GM12878 (cell line): ENCODE measurements around the gene LONRF2. TPM values are rescaled to one million over a fixed set of nuclear protein-coding genes. Genes with fewer than 3 reads are reported as not detected.

Experiments
- ATAC-seq: fragments of 200-7000 bp; cut with Tn5 transposase; 3 replicates; pipeline ENCODE4 v1.9.1; 2020; ENCODE audit warnings: mild to moderate bottlenecking, moderate library complexity
- BruUV-seq: library from RNA; stranded (reverse); fragments of 400-500 nt; replicated peaks from 2 replicates; lab custom pipeline; 2021; lab: Mats Ljungman, UMichigan
- CTCF ChIA-PET: fragments of 300-600 bp; sonication (Branson Sonifier 250); formaldehyde crosslinking; extraction: SDS; loops from one replicate; lab custom pipeline; 2021; ENCODE audit warnings: inconsistent platforms; lab: Yijun Ruan, JAX
- POLR2A ChIA-PET: fragments of 350-600 bp; formaldehyde crosslinking; extraction: SDS; loops from one replicate; lab custom pipeline; 2021; ENCODE audit warnings: inconsistent platforms; lab: Charles Lee
- RAD21 ChIA-PET: fragments of 300-600 bp; sonication (Branson Sonifier 250); formaldehyde crosslinking; loops from one replicate; lab custom pipeline; 2023; ENCODE audit warnings: antibody characterized with exemption; ENCODE audit not compliant: unreplicated experiment; lab: Charles Lee
- SMC1A ChIA-PET: fragments of 300-600 bp; sonication (Branson Sonifier 250); formaldehyde crosslinking; loops from one replicate; lab custom pipeline; 2023; ENCODE audit not compliant: unreplicated experiment, uncharacterized antibody; lab: Charles Lee
- DNase-seq: peaks from one replicate; pipeline ENCODE4 v3.0.0-alpha.2; 2011; ENCODE audit warnings: low read depth, low spot score
- FAIRE-seq: peaks from 3 replicates; lab custom pipeline; 2011; peaks lifted over from hg19 to GRCh38; lab: Jason Lieb, UNC
- H2AFZ ChIP-seq: 2 replicates; pipeline ENCODE4 v1.6.0; 2011; ENCODE audit warnings: low read depth, low read length, control low read depth; ENCODE audit not compliant: control insufficient read depth
- H3K27ac ChIP-seq: 2 replicates; pipeline ENCODE4 v1.5.1; 2011; ENCODE audit warnings: control low read depth; ENCODE audit not compliant: control insufficient read depth, insufficient read depth
- H3K27me3 ChIP-seq, 2 experiments: replicated peaks in 1 of 2; 2 replicates each; pipeline versions ENCODE4 v1.6.0 to v1.6.1; 2011; ENCODE audit warnings: low read length in 1 of 2; ENCODE audit not compliant: control insufficient read depth in 2 of 2, insufficient read depth in 2 of 2
- H3K36me3 ChIP-seq, 2 experiments: 2 replicates each; pipeline ENCODE4 v1.5.1; 2011; ENCODE audit warnings: low read length in 1 of 2; ENCODE audit not compliant: control insufficient read depth in 2 of 2, insufficient read depth in 2 of 2
- H3K4me1 ChIP-seq: 2 replicates; pipeline ENCODE4 v1.6.1; 2011; ENCODE audit warnings: mild to moderate bottlenecking, low read length, moderate library complexity, mixed read lengths; ENCODE audit not compliant: control insufficient read depth, insufficient read depth
- H3K4me2 ChIP-seq: 2 replicates; pipeline ENCODE4 v1.6.0; 2011; ENCODE audit warnings: control low read depth; ENCODE audit not compliant: control insufficient read depth, insufficient read depth
- H3K4me3 ChIP-seq: fragments of 200-600 bp; sonication (generic); 2 replicates; pipeline ENCODE4 v1.5.1; 2016
- H3K79me2 ChIP-seq: 2 replicates; pipeline ENCODE4 v1.6.0; 2011; ENCODE audit warnings: low read length; ENCODE audit not compliant: control insufficient read depth, insufficient read depth
- H3K9ac ChIP-seq: 2 replicates; pipeline ENCODE4 v1.8.0; 2011; ENCODE audit warnings: low read length, control low read depth, mixed read lengths; ENCODE audit not compliant: control insufficient read depth, insufficient read depth
- H3K9me3 ChIP-seq: replicated peaks from 3 replicates; pipeline ENCODE4 v1.5.1; 2011; ENCODE audit warnings: mild to moderate bottlenecking, low read length; ENCODE audit not compliant: control insufficient read depth, insufficient read depth
- H4K20me1 ChIP-seq: 2 replicates; pipeline ENCODE4 v1.6.0; 2011; ENCODE audit not compliant: control insufficient read depth, insufficient read depth
- CREB1 ChIP-seq: IDR thresholded peaks from 2 replicates; pipeline ENCODE4 v1.6.1; 2012; ENCODE audit warnings: low read depth, mild to moderate bottlenecking, inconsistent platforms
- E2F4 ChIP-seq: IDR thresholded peaks from 2 replicates; pipeline ENCODE4 v1.6.1; 2012; ENCODE audit warnings: low read depth, low read length, improper control_type of control experiment
- EED ChIP-seq: sonication (generic); IDR thresholded peaks from 2 replicates; pipeline ENCODE4 v1.6.1; 2016; ENCODE audit warnings: antibody characterized with exemption, low read depth
- EP300 ChIP-seq, 2 experiments: fragments of 150-350 bp in 1 of 2; IDR thresholded peaks; 2 replicates each; pipeline ENCODE4 v1.6.1; 2011 to 2012; ENCODE audit warnings: low read depth in 2 of 2, low read length in 2 of 2, borderline replicate concordance in 1 of 2, improper control_type of control experiment in 1 of 2, inconsistent platforms in 1 of 2; ENCODE audit not compliant: control insufficient read depth in 1 of 2
- IKZF1 ChIP-seq: fragments of 450-650 bp; conservative IDR thresholded peaks from 2 replicates; pipeline ENCODE4 v1.6.1; 2017; ENCODE audit warnings: antibody characterized with exemption, mild to moderate bottlenecking
- NR2C1 ChIP-seq: fragments of 450-650 bp; IDR thresholded peaks from 2 replicates; pipeline ENCODE4 v1.6.1; 2017; ENCODE audit warnings: antibody characterized with exemption, mild to moderate bottlenecking, moderate library complexity
- NRF1 ChIP-seq: conservative IDR thresholded peaks from 2 replicates; pipeline ENCODE4 v1.6.1; 2011; ENCODE audit warnings: mild to moderate bottlenecking, low read depth, low read length, improper control_type of control experiment
- POLR2AphosphoS5 ChIP-seq: IDR thresholded peaks from 2 replicates; pipeline ENCODE4 v1.6.1; 2011; ENCODE audit warnings: mild to moderate bottlenecking, low read length, inconsistent platforms
- SKIL ChIP-seq: fragments of 450-650 bp; IDR thresholded peaks from 2 replicates; pipeline ENCODE4 v1.6.1; 2017; ENCODE audit warnings: mild to moderate bottlenecking, low read depth, inconsistent platforms; ENCODE audit not compliant: poor library complexity, severe bottlenecking
- SREBF1 ChIP-seq: IDR thresholded peaks from 2 replicates; pipeline ENCODE4 v1.6.1; 2012; ENCODE audit warnings: mild to moderate bottlenecking, low read length
- TBL1XR1 ChIP-seq: IDR thresholded peaks from 2 replicates; pipeline ENCODE4 v1.6.1; 2012; ENCODE audit warnings: low read depth, low read length, improper control_type of control experiment
- ZNF384 ChIP-seq: IDR thresholded peaks from 2 replicates; pipeline ENCODE4 v1.6.1; 2012; ENCODE audit warnings: low read depth, mild to moderate bottlenecking, low read length, improper control_type of control experiment, borderline replicate concordance
- WGBS: methylation state at CpG from one replicate; pipeline ENCODE4 v1.1.6; 2016; ENCODE audit warnings: low lambda C conversion rate; ENCODE audit not compliant: insufficient replicate concordance, insufficient coverage; ENCODE audit errors: missing lambda C conversion rate; 5-methylcytosine and 5-hydroxymethylcytosine counted together
- in situ Hi-C: fragments of 300-500 bp; cut with MboI; formaldehyde crosslinking; loops from 9 replicates; pipeline ENCODE4 v1.14.3; 2018; ENCODE audit warnings: mixed read lengths
- intact Hi-C: fragments of 100-400 bp; cut with micrococcal nuclease; formaldehyde crosslinking; loops from one replicate; pipeline ENCODE4 v1.14.2; 2022; ENCODE audit not compliant: unreplicated experiment
- polyA plus RNA-seq, 11 experiments: library from polyadenylated mRNA; depleted of rRNA in 4 of 11; unstranded in 6 of 11; stranded (reverse) in 5 of 11; fragments of >200 nt; fragmentation: Nextera tagmentation in 4 of 11; fragmentation: Illumina TruSeq in 1 of 11; extraction: Ambion mirVana in 4 of 11; extraction: Trizol in 1 of 11; gene quantifications; 1 replicate in 1 of 11; 2 replicates in 10 of 11; pipeline versions ENCODE4 v1.2.1 to v1.2.3, GENCODE V29; 2011 to 2016; ENCODE audit warnings: inconsistent platforms in 2 of 11, missing spikeins in 2 of 11, low read depth in 1 of 11
- total RNA-seq, 4 experiments: library from RNA; depleted of rRNA in 3 of 4; stranded (reverse); fragments of >200 nt in 3 of 4; fragmentation: Illumina TruSeq in 1 of 4; extraction: Trizol in 1 of 4; gene quantifications; 2 replicates each; pipeline versions ENCODE4 v1.2.1 to v1.2.3, GENCODE V29; 2013 to 2021

LONRF2 gene
- total and polyA plus RNA-seq, 10 of the 15 experiments (the other 5 are each of a cell fraction or from before 2014, with no cell fraction given) = under 0.01 to 0.04 (median 0.01) TPM; not detected in 4

- TF ChIP-seq IKZF1 = no peak
- TF ChIP-seq E2F4 = no peak
- no peak for TF ChIP-seq ZNF384
- no peak for TF ChIP-seq SKIL
- TF ChIP-seq, all 136 proteins: peak for 0
These were observed 97.2 kb downstream of the LONRF2 start (continued) for GRCh38 chr2:100224988-100225710.

- Histone ChIP-seq H3K4me3 (no peak overlapping the region), H3K27me3 (peaks cover 1 to 2% of the 10 kb centered on the region in 2 experiments; a peak in 2 of 4 replicates), H3K9ac (no peak overlapping the region), H4K20me1 (no peaks in the 10 kb centered on the region), H2AFZ (no peak overlapping the region), H3K27ac (no peak overlapping the region), H3K4me2 (no peak overlapping the region), H3K4me1 (no peaks in the 10 kb centered on the region), H3K9me3 (no peaks in the 10 kb centered on the region; the same call in 1 of the 3 replicates), H3K36me3 (no peaks in the 10 kb centered on the region), H3K79me2 (no peaks in the 10 kb centered on the region)
- no peak; the same call in 2 of the 3 replicates for ATAC-seq
- RAD21 ChIA-PET = no interaction called here
- POLR2A ChIA-PET = no interaction called here
- no peak for TF ChIP-seq POLR2AphosphoS5
- TF ChIP-seq CREB1 = no peak
- no peak for TF ChIP-seq IKZF1
- TF ChIP-seq NRF1 = no peak
- TF ChIP-seq EP300 (IDR thresholded peaks at IDR 0.05; ENCODE audit: borderline replicate concordance in 1 of 2, control insufficient read depth in 1 of 2, low read depth in 2 of 2, low read length in 2 of 2) = no peak
- TF ChIP-seq SREBF1 = no peak
- TF ChIP-seq TBL1XR1 = no peak
- TF ChIP-seq EED = no peak
- no peak for TF ChIP-seq ZNF384
- no peak for TF ChIP-seq NR2C1
- DNase-seq = no peak
- SMC1A ChIA-PET = interaction anchor here (1.3 kb wide), 1 partner anchor 38 kb away, joined by 3 read pairs; no protein-coding TSS in a partner anchor
- intact Hi-C loops = no loop called here
- WGBS = 35% methylated on average over 6 of the region's 6 CpGs
- no peak for FAIRE-seq
- no TSS peak for BruUV-seq
- CTCF ChIA-PET = no interaction called here
- in situ Hi-C loops = no loop called here
These were observed 98.8 kb downstream of the LONRF2 start for GRCh38 chr2:100223502-100223901.
